Psoas muscle (tissue), 8 donors: ENCODE results near the gene GJB2. TPM values are rescaled to one million over a fixed set of nuclear protein-coding genes. Genes with fewer than 3 reads are reported as not detected.

ENCODE experiments used
- ATAC-seq, 4 donors: fragments of 200-7000 bp; cut with Tn5 transposase; one replicate each; pipeline ENCODE4 v1.9.1; 2020; ENCODE audit warnings: moderate library complexity in 3 of 4, mild to moderate bottlenecking in 2 of 4
- DNase-seq, 2 donors: peaks; one replicate each; pipeline ENCODE4 v3.0.0-alpha.2; 2020
- H3K27ac ChIP-seq: fragments of 200-600 bp; one replicate; pipeline ENCODE4 v1.8.0; 2022
- H3K27me3 ChIP-seq, 3 donors: fragments of 200-600 bp in 1 of 3; one replicate each; pipeline versions ENCODE4 v1.6.1 to v1.8.0; 2013 to 2022; ENCODE audit warnings: low read length in 2 of 3, mild to moderate bottlenecking in 2 of 3, moderate library complexity in 1 of 3; ENCODE audit not compliant: insufficient read depth in 3 of 3
- H3K36me3 ChIP-seq, 2 donors: fragments of 200-600 bp in 1 of 2; one replicate each; pipeline versions ENCODE4 v1.6.1 to v1.8.0; 2013 to 2022; ENCODE audit warnings: low read depth in 1 of 2, mild to moderate bottlenecking in 1 of 2, moderate library complexity in 1 of 2; ENCODE audit not compliant: insufficient read depth in 1 of 2
- H3K4me1 ChIP-seq: fragments of 200-600 bp; one replicate; pipeline ENCODE4 v1.8.0; 2022
- H3K4me3 ChIP-seq: fragments of 200-600 bp; one replicate; pipeline ENCODE4 v1.8.0; 2022; ENCODE audit warnings: mild to moderate bottlenecking
- H3K9me3 ChIP-seq: fragments of 200-600 bp; one replicate; pipeline ENCODE4 v1.8.0; 2022
- WGBS, 3 donors: extraction: QIAGEN DNeasy Blood & Tissue Kit; methylation state at CpG; one replicate each; pipeline versions ENCODE4 v1.1.6 to v1.1.7; 2013; 5-methylcytosine and 5-hydroxymethylcytosine counted together
- intact Hi-C, 2 donors: fragments of 100-400 bp; cut with DNase I; formaldehyde crosslinking; loops; one replicate each; pipeline versions ENCODE4 v1.11.0 to v1.14.2; 2022
- polyA plus RNA-seq, 3 donors: library from polyadenylated mRNA; stranded (reverse); fragments of 200-250 nt; gene quantifications; one replicate each; pipeline ENCODE4 v1.2.3, GENCODE V29; 2013
- total RNA-seq, 4 donors: library from RNA; stranded (reverse); fragmentation: NEBNext Ultra II Directional in 2 of 4; extraction: Animal tissue kit (Norgen Biotek cat#: 25700) in 2 of 4; gene quantifications; one replicate each; pipeline versions ENCODE4 v1.2.1 to v1.2.4, GENCODE V29; 2021 to 2023
- TF ChIP-seq, protein P1 (sequence below): fragments of 200-600 bp; IDR thresholded peaks from one replicate; pipeline ENCODE4 v1.8.0; 2022; ENCODE audit warnings: antibody characterized with exemption
- donor health status: healthy with polysubstance abuse.
- donor health status: DM: no; HTN: no; CAD: no; lungs with moderate emphysema.
- donor health status: Bipolar disorder and iron deficiency.
- donor health status: healthy.
- donor health status: DM: yes; HTN: yes; CAD: no.
- donor health status: DM: no; HTN: no; CAD: no.
- donor health status: DM: no; HTN: no; CAD: no.
- donor health status: DM: yes; HTN: yes; CAD: no.

Gene GJB2
- total and polyA plus RNA-seq, 7 donors: 0.07 to 0.47 (median 0.26) TPM; not detected in 2

DNA sequence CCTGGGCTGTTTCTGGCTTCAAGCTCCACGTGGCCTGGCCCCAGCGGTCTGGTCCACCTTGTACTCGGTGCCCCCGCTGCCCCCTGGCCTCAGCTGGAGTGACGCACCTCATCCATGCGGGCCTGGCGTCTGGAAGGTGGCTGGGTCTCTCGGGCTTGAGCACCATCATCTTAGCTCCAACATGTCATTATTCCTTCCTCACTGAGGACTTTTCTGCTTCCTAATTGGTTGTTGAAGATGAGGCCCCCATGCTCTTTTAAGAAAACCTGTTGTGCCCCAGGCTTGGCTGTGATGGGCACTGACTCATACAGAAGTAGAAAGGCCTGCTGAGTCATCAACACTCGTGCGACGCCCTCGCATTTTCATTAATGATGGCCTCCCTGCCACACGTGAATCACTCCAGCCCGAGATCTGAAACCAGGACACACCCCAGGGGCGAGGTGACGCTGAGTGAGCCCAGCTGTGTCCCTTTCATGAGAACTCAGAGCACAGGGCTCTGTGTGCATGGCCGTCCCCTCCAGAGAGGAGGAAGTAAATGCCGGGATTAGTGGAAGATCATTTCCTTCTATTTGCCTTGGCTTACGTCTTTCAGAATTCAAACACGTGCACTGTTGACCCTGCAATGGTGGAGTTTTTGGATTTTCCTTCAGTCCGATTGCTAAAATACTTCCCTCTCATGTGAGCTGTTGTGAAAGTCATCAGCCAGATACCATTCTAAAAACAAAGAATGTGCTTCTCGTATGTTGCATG is 17.9 kb downstream of the GJB2 start:
- Histone ChIP-seq H3K27me3 (peaks cover 0 to 70% (median 15%) of the 10 kb centered on the region in 3 donors), H3K4me3 (no peak overlapping the region), H3K36me3 (no peaks in the 10 kb centered on the region), H3K9me3 (no peaks in the 10 kb centered on the region), H3K27ac (no peak overlapping the region), H3K4me1 (no peaks in the 10 kb centered on the region)
- DNase-seq (peak; percentile 74 to 77), ATAC-seq (peak; percentile 67 to 77 (median 76))
- TF ChIP-seq, protein P1, sequence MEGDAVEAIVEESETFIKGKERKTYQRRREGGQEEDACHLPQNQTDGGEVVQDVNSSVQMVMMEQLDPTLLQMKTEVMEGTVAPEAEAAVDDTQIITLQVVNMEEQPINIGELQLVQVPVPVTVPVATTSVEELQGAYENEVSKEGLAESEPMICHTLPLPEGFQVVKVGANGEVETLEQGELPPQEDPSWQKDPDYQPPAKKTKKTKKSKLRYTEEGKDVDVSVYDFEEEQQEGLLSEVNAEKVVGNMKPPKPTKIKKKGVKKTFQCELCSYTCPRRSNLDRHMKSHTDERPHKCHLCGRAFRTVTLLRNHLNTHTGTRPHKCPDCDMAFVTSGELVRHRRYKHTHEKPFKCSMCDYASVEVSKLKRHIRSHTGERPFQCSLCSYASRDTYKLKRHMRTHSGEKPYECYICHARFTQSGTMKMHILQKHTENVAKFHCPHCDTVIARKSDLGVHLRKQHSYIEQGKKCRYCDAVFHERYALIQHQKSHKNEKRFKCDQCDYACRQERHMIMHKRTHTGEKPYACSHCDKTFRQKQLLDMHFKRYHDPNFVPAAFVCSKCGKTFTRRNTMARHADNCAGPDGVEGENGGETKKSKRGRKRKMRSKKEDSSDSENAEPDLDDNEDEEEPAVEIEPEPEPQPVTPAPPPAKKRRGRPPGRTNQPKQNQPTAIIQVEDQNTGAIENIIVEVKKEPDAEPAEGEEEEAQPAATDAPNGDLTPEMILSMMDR: no peak
- intact Hi-C loops: loop anchor here in 1 of 2 donors (10.0 kb wide), 1 partner anchor 750 kb away; no protein-coding TSS in a partner anchor
- 45 to 51% (median 47%) methylated on average over 22 of the region's 22 CpGs for WGBS, 3 donors

DNA sequence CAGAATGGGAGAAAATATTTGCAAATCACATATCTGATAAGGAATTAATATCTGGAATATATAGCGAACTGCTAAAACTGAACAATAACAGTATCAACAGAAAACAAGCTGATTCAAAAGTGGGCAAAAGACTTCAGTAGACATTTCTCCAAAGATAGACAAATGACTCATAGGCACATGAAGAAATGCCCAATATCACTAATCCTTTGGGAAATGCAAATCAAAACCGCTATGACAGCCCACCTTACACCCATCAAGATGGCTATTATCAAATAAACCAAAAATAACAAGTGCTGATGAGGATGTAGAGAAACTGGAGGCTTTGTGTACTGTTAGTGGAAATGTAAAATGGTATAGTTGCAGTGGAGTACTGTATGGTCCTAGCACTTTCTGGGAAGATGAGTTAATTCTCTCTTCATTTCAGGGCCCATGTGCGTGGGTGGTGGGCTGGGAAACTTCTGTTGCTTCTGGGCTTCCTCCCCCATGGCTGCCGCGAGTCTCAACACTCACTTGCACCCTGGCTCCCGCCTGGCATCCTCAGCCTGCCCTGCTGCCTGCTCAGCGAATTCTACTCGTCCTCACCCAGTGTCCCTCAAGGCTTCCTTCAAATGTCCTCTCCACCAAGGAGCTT is 19.5 kb downstream of the GJB2 start:
- WGBS, 3 donors: 83 to 91% (median 88%) methylated on average over 8 of the region's 8 CpGs
- no peak for ATAC-seq
- Histone ChIP-seq H3K36me3 (no peaks in the 10 kb centered on the region), H3K9me3 (no peaks in the 10 kb centered on the region), H3K27ac (no peak overlapping the region), H3K27me3 (peaks cover 0 to 64% (median 12%) of the 10 kb centered on the region in 3 donors), H3K4me3 (no peak overlapping the region), H3K4me1 (no peaks in the 10 kb centered on the region)
- TF ChIP-seq, protein P1: no peak
- intact Hi-C loops: loop anchor here in 1 of 2 donors (10.0 kb wide), 1 partner anchor 752 kb away; no protein-coding TSS in a partner anchor
- DNase-seq: no peak

DNA sequence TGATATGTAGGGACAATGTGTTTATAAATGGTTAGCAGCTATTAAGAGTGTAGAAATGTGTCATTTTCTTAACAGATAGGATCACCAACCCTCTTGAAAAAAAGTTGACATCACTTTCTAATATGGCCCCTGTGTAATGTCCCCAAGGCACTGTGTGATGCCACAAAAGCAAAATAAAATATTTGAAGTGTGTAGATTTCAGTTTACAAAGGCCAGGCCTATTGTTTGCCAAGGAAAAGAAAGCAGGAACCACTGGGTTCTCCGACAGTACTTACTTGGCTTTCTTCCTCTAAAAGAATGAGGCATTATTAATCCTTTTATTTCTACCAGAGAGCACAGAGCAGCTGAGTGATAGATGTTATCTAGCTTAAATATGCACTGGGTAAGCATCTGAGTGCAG is 21.4 kb downstream of the GJB2 start:
- 41 to 79% (median 71%) methylated on average over 1 of the region's 1 CpG for WGBS, 3 donors
- TF ChIP-seq, protein P1: no peak

DNA sequence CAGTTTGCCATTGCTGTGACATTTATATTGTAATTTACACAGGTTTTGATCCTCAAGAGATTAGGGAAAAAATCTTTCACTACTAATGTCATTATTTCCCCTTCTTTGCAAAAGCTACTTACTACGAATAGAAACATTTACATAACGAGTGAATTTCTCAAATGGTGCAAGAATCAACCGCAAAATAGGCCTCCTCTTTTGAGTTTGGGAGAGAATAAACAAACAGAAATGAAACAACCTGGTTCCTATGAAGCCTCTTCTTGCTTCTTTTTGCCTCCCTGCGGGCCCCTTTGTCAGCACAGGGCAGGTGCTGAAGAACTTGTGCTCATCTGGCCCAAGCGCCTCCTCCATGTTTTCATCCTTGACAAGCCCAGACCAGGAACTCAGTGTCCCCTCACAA is 21.8 kb downstream of the GJB2 start:
- WGBS, 3 donors: 93 to 95% (median 95%) methylated on average over 5 of the region's 5 CpGs
- no peaks in the 10 kb centered on the region for H3K36me3 ChIP-seq
- intact Hi-C loops: loop anchor here in 1 of 2 donors (10.0 kb wide), 1 partner anchor 754 kb away; no protein-coding TSS in a partner anchor
- peaks cover 0 to 47% (median 9%) of the 10 kb centered on the region in 3 donors for H3K27me3 ChIP-seq
- DNase-seq: no peak
- H3K27ac ChIP-seq: no peak overlapping the region
- no peaks in the 10 kb centered on the region for H3K9me3 ChIP-seq
- H3K4me1 ChIP-seq: no peaks in the 10 kb centered on the region
- TF ChIP-seq, protein P1: no peak
- no peak overlapping the region for H3K4me3 ChIP-seq
- ATAC-seq: no peak

More for the DNA sequence above, 21.4 kb downstream of the GJB2 start:
- no peaks in the 10 kb centered on the region for H3K9me3 ChIP-seq
- H3K4me3 ChIP-seq: no peak overlapping the region
- no peak overlapping the region for H3K27ac ChIP-seq
- intact Hi-C loops: loop anchor here in 1 of 2 donors (10.0 kb wide), 1 partner anchor 753 kb away; no protein-coding TSS in a partner anchor
- H3K36me3 ChIP-seq: no peaks in the 10 kb centered on the region
- DNase-seq (no peak), ATAC-seq (no peak)
- peaks cover 0 to 46% (median 9%) of the 10 kb centered on the region in 3 donors for H3K27me3 ChIP-seq
- no peaks in the 10 kb centered on the region for H3K4me1 ChIP-seq
